GM12878 (cell line): ENCODE measurements around the gene DDX4. TPM values are rescaled to one million over a fixed set of nuclear protein-coding genes. Genes with fewer than 3 reads are reported as not detected.
"Not testable (repeated sequence)": the region's sequence is repeated elsewhere in the genome, so short reads cannot be mapped to it uniquely, and the experiment has no call there.

ENCODE experiments used
- ATAC-seq: fragments of 200-7000 bp; cut with Tn5 transposase; 3 replicates; pipeline ENCODE4 v1.9.1; 2020; ENCODE audit warnings: mild to moderate bottlenecking, moderate library complexity
- BruUV-seq: library from RNA; stranded (reverse); fragments of 400-500 nt; replicated peaks from 2 replicates; lab custom pipeline; 2021; lab: Mats Ljungman, UMichigan
- CTCF ChIA-PET: fragments of 300-600 bp; sonication (Branson Sonifier 250); formaldehyde crosslinking; extraction: SDS; loops from one replicate; lab custom pipeline; 2021; ENCODE audit warnings: inconsistent platforms; lab: Yijun Ruan, JAX
- POLR2A ChIA-PET: fragments of 350-600 bp; formaldehyde crosslinking; extraction: SDS; loops from one replicate; lab custom pipeline; 2021; ENCODE audit warnings: inconsistent platforms; lab: Charles Lee
- RAD21 ChIA-PET: fragments of 300-600 bp; sonication (Branson Sonifier 250); formaldehyde crosslinking; loops from one replicate; lab custom pipeline; 2023; ENCODE audit warnings: antibody characterized with exemption; ENCODE audit not compliant: unreplicated experiment; lab: Charles Lee
- SMC1A ChIA-PET: fragments of 300-600 bp; sonication (Branson Sonifier 250); formaldehyde crosslinking; loops from one replicate; lab custom pipeline; 2023; ENCODE audit not compliant: unreplicated experiment, uncharacterized antibody; lab: Charles Lee
- DNase-seq: peaks from one replicate; pipeline ENCODE4 v3.0.0-alpha.2; 2011; ENCODE audit warnings: low read depth, low spot score
- FAIRE-seq: peaks from 3 replicates; lab custom pipeline; 2011; peaks lifted over from hg19 to GRCh38; lab: Jason Lieb, UNC
- H2AFZ ChIP-seq: 2 replicates; pipeline ENCODE4 v1.6.0; 2011; ENCODE audit warnings: low read depth, low read length, control low read depth; ENCODE audit not compliant: control insufficient read depth
- H3K27ac ChIP-seq: 2 replicates; pipeline ENCODE4 v1.5.1; 2011; ENCODE audit warnings: control low read depth; ENCODE audit not compliant: control insufficient read depth, insufficient read depth
- H3K27me3 ChIP-seq, 2 experiments: replicated peaks in 1 of 2; 2 replicates each; pipeline versions ENCODE4 v1.6.0 to v1.6.1; 2011; ENCODE audit warnings: low read length in 1 of 2; ENCODE audit not compliant: control insufficient read depth in 2 of 2, insufficient read depth in 2 of 2
- H3K36me3 ChIP-seq, 2 experiments: 2 replicates each; pipeline ENCODE4 v1.5.1; 2011; ENCODE audit warnings: low read length in 1 of 2; ENCODE audit not compliant: control insufficient read depth in 2 of 2, insufficient read depth in 2 of 2
- H3K4me1 ChIP-seq: 2 replicates; pipeline ENCODE4 v1.6.1; 2011; ENCODE audit warnings: mild to moderate bottlenecking, low read length, moderate library complexity, mixed read lengths; ENCODE audit not compliant: control insufficient read depth, insufficient read depth
- H3K4me2 ChIP-seq: 2 replicates; pipeline ENCODE4 v1.6.0; 2011; ENCODE audit warnings: control low read depth; ENCODE audit not compliant: control insufficient read depth, insufficient read depth
- H3K4me3 ChIP-seq: fragments of 200-600 bp; sonication (generic); 2 replicates; pipeline ENCODE4 v1.5.1; 2016
- H3K79me2 ChIP-seq: 2 replicates; pipeline ENCODE4 v1.6.0; 2011; ENCODE audit warnings: low read length; ENCODE audit not compliant: control insufficient read depth, insufficient read depth
- H3K9ac ChIP-seq: 2 replicates; pipeline ENCODE4 v1.8.0; 2011; ENCODE audit warnings: low read length, control low read depth, mixed read lengths; ENCODE audit not compliant: control insufficient read depth, insufficient read depth
- H3K9me3 ChIP-seq: replicated peaks from 3 replicates; pipeline ENCODE4 v1.5.1; 2011; ENCODE audit warnings: mild to moderate bottlenecking, low read length; ENCODE audit not compliant: control insufficient read depth, insufficient read depth
- H4K20me1 ChIP-seq: 2 replicates; pipeline ENCODE4 v1.6.0; 2011; ENCODE audit not compliant: control insufficient read depth, insufficient read depth
- CHD2 ChIP-seq: IDR thresholded peaks from 2 replicates; pipeline ENCODE4 v1.6.1; 2011; ENCODE audit warnings: low read depth, low read length, improper control_type of control experiment, borderline replicate concordance
- RUNX3 ChIP-seq: IDR thresholded peaks from 2 replicates; pipeline ENCODE4 v1.6.1; 2012; ENCODE audit warnings: low read length, inconsistent platforms
- whole genome bisulfite sequencing: methylation state at CpG from one replicate; pipeline ENCODE4 v1.1.6; 2016; ENCODE audit warnings: low lambda C conversion rate; ENCODE audit not compliant: insufficient replicate concordance, insufficient coverage; ENCODE audit errors: missing lambda C conversion rate; 5-methylcytosine and 5-hydroxymethylcytosine counted together
- in situ Hi-C: fragments of 300-500 bp; cut with MboI; formaldehyde crosslinking; loops from 9 replicates; pipeline ENCODE4 v1.14.3; 2018; ENCODE audit warnings: mixed read lengths
- intact Hi-C: fragments of 100-400 bp; cut with micrococcal nuclease; formaldehyde crosslinking; loops from one replicate; pipeline ENCODE4 v1.14.2; 2022; ENCODE audit not compliant: unreplicated experiment
- polyA plus RNA-seq, 11 experiments: library from polyadenylated mRNA; depleted of rRNA in 4 of 11; unstranded in 6 of 11; stranded (reverse) in 5 of 11; fragments of >200 nt; fragmentation: Nextera tagmentation in 4 of 11; fragmentation: Illumina TruSeq in 1 of 11; extraction: Ambion mirVana in 4 of 11; extraction: Trizol in 1 of 11; gene quantifications; 1 replicate in 1 of 11; 2 replicates in 10 of 11; pipeline versions ENCODE4 v1.2.1 to v1.2.3, GENCODE V29; 2011 to 2016; ENCODE audit warnings: inconsistent platforms in 2 of 11, missing spikeins in 2 of 11, low read depth in 1 of 11
- total RNA-seq, 4 experiments: library from RNA; depleted of rRNA in 3 of 4; stranded (reverse); fragments of >200 nt in 3 of 4; fragmentation: Illumina TruSeq in 1 of 4; extraction: Trizol in 1 of 4; gene quantifications; 2 replicates each; pipeline versions ENCODE4 v1.2.1 to v1.2.3, GENCODE V29; 2013 to 2021

DDX4 gene
- total and polyA plus RNA-seq, 10 of the 15 experiments (the other 5 are each of a cell fraction or from before 2014, with no cell fraction given), result 0.05 to 0.36 (median 0.09) TPM; not detected in 4

- SMC1A ChIA-PET, result interaction anchor here (2.0 kb wide), 1 partner anchor 14 kb away, joined by 6 read pairs; no protein-coding TSS in a partner anchor
- BruUV-seq, result no TSS peak
- Histone ChIP-seq H3K36me3 (no peaks in the 10 kb centered on the region), H3K4me3 (no peak overlapping the region), H3K9ac (no peak overlapping the region), H3K9me3 (no peaks in the 10 kb centered on the region), H3K27ac (no peak overlapping the region), H3K79me2 (no peaks in the 10 kb centered on the region), H4K20me1 (no peaks in the 10 kb centered on the region), H3K4me2 (no peak overlapping the region), H3K27me3 (no peaks in the 10 kb centered on the region), H3K4me1 (no peaks in the 10 kb centered on the region), H2AFZ (no peak overlapping the region)
- TF ChIP-seq CHD2 (no peak), RUNX3 (peak; percentile 46)
- WGBS, result 52% methylated on average over 6 of the region's 6 CpGs
- DNase-seq, result no peak
- ATAC-seq, result no peak
- RAD21 ChIA-PET, result interaction anchor here (0.6 to 0.8 kb wide), 2 partner anchors 40 to 191 kb away, joined by 3 read pairs; no protein-coding TSS in a partner anchor
- FAIRE-seq, result no peak
- CTCF ChIA-PET, result no interaction called here
- POLR2A ChIA-PET, result no interaction called here
- intact Hi-C loops, result no loop called here
- in situ Hi-C loops, result no loop called here
Observed at GRCh38 chr5:55800924-55801323, 63.1 kb downstream of the DDX4 start.

GRCh38 chr5:55808814-55809213, 71.0 kb downstream of the DDX4 start:
- not testable (repeated sequence) for FAIRE-seq, H3K4me2 ChIP-seq

DNA sequence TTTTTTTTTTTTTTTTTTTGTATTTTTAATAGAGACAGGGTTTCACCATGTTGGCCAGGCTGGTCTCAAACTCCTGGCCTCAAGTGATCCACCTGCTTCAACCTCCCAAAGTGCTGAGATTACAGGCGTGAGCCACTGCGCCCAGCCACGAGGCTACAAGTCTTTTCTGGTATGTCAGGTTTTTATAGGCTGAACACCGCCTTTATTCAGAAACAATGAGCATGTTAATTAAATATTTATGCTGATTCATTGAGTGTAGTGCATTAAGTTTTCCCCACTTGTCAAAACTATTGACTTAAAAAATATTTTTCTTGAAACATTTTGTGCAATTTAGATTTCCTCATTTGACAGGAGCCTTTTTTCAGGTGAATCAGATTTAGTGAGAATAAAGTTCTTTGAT, 78.1 kb downstream of the DDX4 start:
- H3K4me1 ChIP-seq, H3K9ac ChIP-seq, H2AFZ ChIP-seq, H3K4me3 ChIP-seq, BruUV-seq, FAIRE-seq, H3K79me2 ChIP-seq, H3K27ac ChIP-seq, H3K9me3 ChIP-seq, POLR2A ChIA-PET, H3K36me3 ChIP-seq, intact Hi-C loops, H3K27me3 ChIP-seq, DNase-seq, RAD21 ChIA-PET, H3K4me2 ChIP-seq, in situ Hi-C loops, H4K20me1 ChIP-seq, ATAC-seq: not testable (repeated sequence)
- ChIA-PET SMC1A (interaction anchor here (1.4 kb wide), 1 partner anchor 12 kb away, joined by 5 read pairs; no protein-coding TSS in a partner anchor), CTCF (interaction anchor here (0.7 kb wide), 1 partner anchor 306 kb away, joined by 3 read pairs; no protein-coding TSS in a partner anchor)
- WGBS, result 24% methylated on average over 4 of the region's 4 CpGs

More at GRCh38 chr5:55808814-55809213, 71.0 kb downstream of the DDX4 start:
- H3K4me3 ChIP-seq, H4K20me1 ChIP-seq, H3K79me2 ChIP-seq, H3K27ac ChIP-seq, CTCF ChIA-PET, RAD21 ChIA-PET, H3K9ac ChIP-seq, H2AFZ ChIP-seq, H3K4me1 ChIP-seq, H3K9me3 ChIP-seq, SMC1A ChIA-PET, BruUV-seq, DNase-seq, in situ Hi-C loops, H3K36me3 ChIP-seq, intact Hi-C loops, POLR2A ChIA-PET, ATAC-seq, H3K27me3 ChIP-seq: not testable (repeated sequence)
- WGBS, result 32% methylated on average over 7 of the region's 7 CpGs
